ENCODE results near the gene SDC4. TPM values are rescaled to one million over a fixed set of nuclear protein-coding genes. Genes with fewer than 3 reads are reported as not detected.
A peak's percentile ranks its signal among the peaks of the same experiment; 100 is the strongest.

The SDC4 gene
- total and polyA plus RNA-seq, 9 of the 15 experiments (the other 6 are each of a cell fraction or from before 2014, with no cell fraction given): 2.1 to 10.7 (median 6.3) TPM

GRCh38 chr20:45306431-45306982, 41.7 kb downstream of the SDC4 start, which contains the start of gene RBPJL (continued):
- TF ChIP-seq FOXJ2 (tag; IDR thresholded peaks at IDR 0.05) (no peak), GTF2B (IDR thresholded peaks at IDR 0.05; ENCODE audit: extremely low read depth, insufficient read length) (no peak), HBP1 (CRISPR knock-in tag; IDR thresholded peaks at IDR 0.05) (no peak), ELF4 (CRISPR knock-in tag; IDR thresholded peaks at IDR 0.05) (no peak), DEAF1 (CRISPR knock-in tag; IDR thresholded peaks at IDR 0.05) (no peak), L3MBTL2 (IDR thresholded peaks at IDR 0.05) (peak; percentile 68), ZNF79 (CRISPR knock-in tag; IDR thresholded peaks at IDR 0.05; ENCODE audit: low read depth) (no peak), FOXJ3 (CRISPR knock-in tag; IDR thresholded peaks at IDR 0.05) (no peak), ZC3H8 (IDR thresholded peaks at IDR 0.05) (no peak), NCOA4 (IDR thresholded peaks at IDR 0.05; ENCODE audit: partially characterized antibody) (no peak), EGR1 (conservative IDR thresholded peaks at IDR 0.05) (peak; percentile 36; the same call in 1 of the 2 replicates), KLF13 (tag; IDR thresholded peaks at IDR 0.05; ENCODE audit: borderline replicate concordance, low read depth) (peak; percentile 48; the same call in 1 of the 2 replicates), ZBTB49 (CRISPR knock-in tag; IDR thresholded peaks at IDR 0.05; ENCODE audit: borderline replicate concordance) (no peak), HMG20B (CRISPR knock-in tag; IDR thresholded peaks at IDR 0.05) (no peak), NFYB (IDR thresholded peaks at IDR 0.05; ENCODE audit: extremely low read depth, insufficient read length) (no peak), PTBP1 (IDR thresholded peaks at IDR 0.05; ENCODE audit: low read depth, low read length) (no peak), SRSF7 (optimal IDR thresholded peaks at IDR 0.05; ENCODE audit: low read depth, low read length) (no peak)
- TF ChIP-seq, protein P1, sequence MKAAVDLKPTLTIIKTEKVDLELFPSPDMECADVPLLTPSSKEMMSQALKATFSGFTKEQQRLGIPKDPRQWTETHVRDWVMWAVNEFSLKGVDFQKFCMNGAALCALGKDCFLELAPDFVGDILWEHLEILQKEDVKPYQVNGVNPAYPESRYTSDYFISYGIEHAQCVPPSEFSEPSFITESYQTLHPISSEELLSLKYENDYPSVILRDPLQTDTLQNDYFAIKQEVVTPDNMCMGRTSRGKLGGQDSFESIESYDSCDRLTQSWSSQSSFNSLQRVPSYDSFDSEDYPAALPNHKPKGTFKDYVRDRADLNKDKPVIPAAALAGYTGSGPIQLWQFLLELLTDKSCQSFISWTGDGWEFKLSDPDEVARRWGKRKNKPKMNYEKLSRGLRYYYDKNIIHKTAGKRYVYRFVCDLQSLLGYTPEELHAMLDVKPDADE (conservative IDR thresholded peaks at IDR 0.05; ENCODE audit: control insufficient read depth, low read depth, low read length): no peak
- TF ChIP-seq, protein P2, sequence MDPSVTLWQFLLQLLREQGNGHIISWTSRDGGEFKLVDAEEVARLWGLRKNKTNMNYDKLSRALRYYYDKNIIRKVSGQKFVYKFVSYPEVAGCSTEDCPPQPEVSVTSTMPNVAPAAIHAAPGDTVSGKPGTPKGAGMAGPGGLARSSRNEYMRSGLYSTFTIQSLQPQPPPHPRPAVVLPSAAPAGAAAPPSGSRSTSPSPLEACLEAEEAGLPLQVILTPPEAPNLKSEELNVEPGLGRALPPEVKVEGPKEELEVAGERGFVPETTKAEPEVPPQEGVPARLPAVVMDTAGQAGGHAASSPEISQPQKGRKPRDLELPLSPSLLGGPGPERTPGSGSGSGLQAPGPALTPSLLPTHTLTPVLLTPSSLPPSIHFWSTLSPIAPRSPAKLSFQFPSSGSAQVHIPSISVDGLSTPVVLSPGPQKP (CRISPR knock-in tag; IDR thresholded peaks at IDR 0.05): no peak
- TF ChIP-seq, protein P3, sequence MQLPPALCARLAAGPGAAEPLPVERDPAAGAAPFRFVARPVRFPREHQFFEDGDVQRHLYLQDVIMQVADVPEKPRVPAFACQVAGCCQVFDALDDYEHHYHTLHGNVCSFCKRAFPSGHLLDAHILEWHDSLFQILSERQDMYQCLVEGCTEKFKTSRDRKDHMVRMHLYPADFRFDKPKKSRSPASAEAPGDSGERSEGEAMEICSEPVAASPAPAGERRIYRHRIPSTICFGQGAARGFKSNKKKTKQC (CRISPR knock-in tag; IDR thresholded peaks at IDR 0.05): no peak

Data from K562 (cell line).